ENCODE measurements around the gene RGS1.

RGS1 gene

GRCh38 chr1:192554904-192555303 is 20.7 kb upstream of the RGS1 start:
- DNase-seq (ENCODE audit: low spot score) = no peak

- no peak for DNase-seq (ENCODE audit: low spot score)
Observed at GRCh38 chr1:192555399-192555798, 20.2 kb upstream of the RGS1 start.

- no peak for DNase-seq (ENCODE audit: low spot score)
Observed at GRCh38 chr1:192557841-192558595, 17.6 kb upstream of the RGS1 start.

- peak; percentile 67 for DNase-seq (ENCODE audit: low spot score)
Observed at GRCh38 chr1:192559115-192560006, 16.2 kb upstream of the RGS1 start.

GRCh38 chr1:192561301-192561700 is 14.3 kb upstream of the RGS1 start:
- DNase-seq (ENCODE audit: low spot score) = no peak

- DNase-seq (ENCODE audit: low spot score) = no peak
Observed at GRCh38 chr1:192563129-192563528, 12.4 kb upstream of the RGS1 start.

- no peak for DNase-seq (ENCODE audit: low spot score)
Observed at GRCh38 chr1:192564099-192564498, 11.5 kb upstream of the RGS1 start.

- no peak for DNase-seq (ENCODE audit: low spot score)
Observed at GRCh38 chr1:192565946-192566345, 9.6 kb upstream of the RGS1 start.

GRCh38 chr1:192566657-192567056 is 8.9 kb upstream of the RGS1 start:
- DNase-seq (ENCODE audit: low spot score) = no peak

- DNase-seq (ENCODE audit: low spot score) = no peak
Observed at GRCh38 chr1:192568063-192568462, 7.5 kb upstream of the RGS1 start.

- DNase-seq (ENCODE audit: low spot score) = no peak
Observed at GRCh38 chr1:192571668-192572067, 3.9 kb upstream of the RGS1 start.

- DNase-seq (ENCODE audit: low spot score) = peak; percentile 51
Observed at GRCh38 chr1:192573499-192573898, 2.1 kb upstream of the RGS1 start.

GRCh38 chr1:192574073-192574472 is 1.5 kb upstream of the RGS1 start:
- no peak for DNase-seq (ENCODE audit: low spot score)

GRCh38 chr1:192576190-192577144 is 894 bp downstream of the RGS1 start:
- no peak for DNase-seq (ENCODE audit: low spot score)

- DNase-seq (ENCODE audit: low spot score) = no peak
Observed at GRCh38 chr1:192577145-192578140, 1.9 kb downstream of the RGS1 start.

GRCh38 chr1:192578144-192578909 is 2.8 kb downstream of the RGS1 start:
- DNase-seq (ENCODE audit: low spot score) = no peak

- no peak for DNase-seq (ENCODE audit: low spot score)
Observed at GRCh38 chr1:192579010-192579738, 3.6 kb downstream of the RGS1 start.

GRCh38 chr1:192580351-192580962 is 4.9 kb downstream of the RGS1 start:
- DNase-seq (ENCODE audit: low spot score) = peak; percentile 56
